T1000 (cell line): ENCODE results near the gene DDX1.
"Not testable (repeated sequence)": the region's sequence is repeated elsewhere in the genome, so short reads cannot be mapped to it uniquely, and the experiment has no call there.

ENCODE experiments used
- DNase-seq: peaks from one replicate; lab custom pipeline; 2025; ENCODE audit warnings: mixed read lengths; lab: John Stamatoyannopoulos, UW

Gene DDX1

DNA sequence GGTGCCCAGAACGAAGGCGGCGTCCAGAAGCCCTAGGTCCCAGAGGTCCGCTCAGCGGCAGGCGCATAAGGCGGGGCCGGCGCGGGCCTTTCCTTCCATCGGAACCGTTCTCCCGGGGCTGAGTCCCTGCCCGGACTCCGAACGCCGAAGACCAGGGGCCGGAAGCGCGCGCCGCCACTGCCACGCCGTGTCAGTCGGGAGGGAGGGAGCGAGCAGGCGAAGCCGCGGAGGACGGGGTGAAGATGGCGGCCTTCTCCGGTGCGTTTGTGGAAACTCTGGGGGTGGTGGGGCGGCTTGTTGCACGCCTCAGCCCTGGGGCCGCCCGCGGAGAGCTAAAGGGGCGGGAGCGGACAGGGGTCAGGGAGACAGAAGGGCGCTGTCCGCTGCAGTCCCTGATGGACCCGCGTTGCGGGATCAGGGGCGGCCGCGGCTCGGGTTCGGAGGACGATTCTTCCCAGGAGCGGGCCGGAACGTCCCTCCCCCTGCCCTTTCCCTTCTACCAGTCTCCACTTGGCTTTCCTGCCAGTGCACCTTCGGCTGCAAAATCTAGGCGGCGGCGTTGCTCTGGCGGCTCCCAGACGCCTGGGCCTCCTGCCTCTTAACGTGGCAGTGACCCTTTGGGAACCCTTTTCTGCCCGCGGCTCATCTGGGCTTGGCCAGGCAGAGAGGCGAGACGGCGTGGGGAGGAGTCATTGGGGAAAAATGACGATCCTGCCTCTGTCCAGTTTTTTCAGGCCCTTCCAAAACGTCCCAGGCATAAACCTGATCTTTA, at the start of gene DDX1:
TSS of gene DDX1 (plus strand) at position 177 of the 772 bp plus-strand sequence. CDS start at position 243, 66 bp downstream.
- DNase-seq = peak; percentile 80

DNA sequence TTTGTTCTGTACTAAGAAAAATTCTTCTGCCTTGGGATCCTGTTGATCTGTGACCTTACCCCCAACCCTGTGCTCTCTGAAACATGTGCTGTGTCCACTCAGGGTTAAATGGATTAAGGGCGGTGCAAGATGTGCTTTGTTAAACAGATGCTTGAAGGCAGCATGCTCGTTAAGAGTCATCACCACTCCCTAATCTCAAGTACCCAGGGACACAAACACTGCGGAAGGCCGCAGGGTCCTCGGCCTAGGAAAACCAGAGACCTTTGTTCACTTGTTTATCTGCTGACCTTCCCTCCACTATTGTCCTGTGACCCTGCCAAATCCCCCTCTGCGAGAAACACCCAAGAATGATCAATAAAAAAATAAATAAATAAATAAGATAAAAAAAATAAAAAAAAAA, 49.4 kb upstream of the DDX1 start:
- not testable (repeated sequence) for DNase-seq

GRCh38 chr2:15543053-15543452, 48.6 kb upstream of the DDX1 start:
- no peak for DNase-seq

DNA sequence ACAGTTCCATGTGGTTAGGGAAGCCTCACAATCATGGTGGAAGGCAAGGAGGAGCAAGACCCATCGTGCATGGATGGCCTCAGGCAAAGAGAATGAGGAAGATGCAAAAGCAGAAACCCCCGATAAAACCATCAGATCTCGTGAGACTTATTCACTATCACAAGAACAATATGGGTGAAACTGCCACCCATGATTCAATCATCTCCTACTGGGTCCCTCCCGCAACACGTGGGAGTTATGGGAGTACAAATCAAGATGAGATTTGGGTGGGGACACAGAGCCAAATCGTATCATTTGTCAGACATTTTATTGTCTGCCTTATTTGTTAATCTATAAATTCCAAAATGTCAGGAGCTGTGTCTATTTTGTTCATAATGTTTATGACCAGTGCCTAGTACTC, 48.1 kb upstream of the DDX1 start:
- no peak for DNase-seq

- no peak for DNase-seq
Observed at GRCh38 chr2:15544227-15544626, 47.4 kb upstream of the DDX1 start.

DNA sequence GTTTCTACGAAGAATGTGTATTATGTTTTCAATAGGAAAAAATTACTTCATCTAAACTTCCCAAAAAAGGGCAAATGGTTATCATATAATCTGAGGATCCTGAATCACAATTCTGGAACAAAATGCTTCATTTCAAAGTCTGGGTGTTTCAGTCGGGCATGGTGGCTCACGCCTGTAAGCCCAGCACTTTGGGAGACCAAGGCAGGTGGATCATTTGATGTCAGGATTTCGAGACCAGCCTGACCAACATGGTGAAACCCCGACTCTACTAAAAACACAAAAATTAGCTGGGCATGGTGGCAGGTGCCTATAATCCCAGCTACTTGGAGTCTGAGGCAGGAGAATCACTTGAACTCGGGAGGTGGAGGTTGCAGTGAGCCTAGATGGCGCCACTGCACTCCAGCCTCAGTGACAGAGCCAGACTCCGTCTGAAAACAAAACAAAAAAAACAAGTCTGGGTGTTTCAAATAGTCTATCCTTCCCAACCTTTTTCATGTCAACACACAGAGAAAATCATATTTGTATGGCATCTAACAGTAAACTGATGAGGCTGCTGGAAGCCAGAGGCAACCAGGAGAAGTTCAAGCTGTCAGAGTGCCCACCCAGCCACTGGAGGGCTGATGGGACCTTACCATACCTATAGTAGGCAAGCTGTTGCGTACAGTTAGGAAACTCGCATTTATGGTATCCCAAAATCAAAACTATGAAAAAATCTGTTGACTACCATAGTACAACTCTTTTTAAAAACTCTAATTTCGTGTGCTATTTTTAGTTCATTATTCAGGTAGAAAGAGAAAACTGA, 45.2 kb upstream of the DDX1 start:
- DNase-seq = no peak

DNA sequence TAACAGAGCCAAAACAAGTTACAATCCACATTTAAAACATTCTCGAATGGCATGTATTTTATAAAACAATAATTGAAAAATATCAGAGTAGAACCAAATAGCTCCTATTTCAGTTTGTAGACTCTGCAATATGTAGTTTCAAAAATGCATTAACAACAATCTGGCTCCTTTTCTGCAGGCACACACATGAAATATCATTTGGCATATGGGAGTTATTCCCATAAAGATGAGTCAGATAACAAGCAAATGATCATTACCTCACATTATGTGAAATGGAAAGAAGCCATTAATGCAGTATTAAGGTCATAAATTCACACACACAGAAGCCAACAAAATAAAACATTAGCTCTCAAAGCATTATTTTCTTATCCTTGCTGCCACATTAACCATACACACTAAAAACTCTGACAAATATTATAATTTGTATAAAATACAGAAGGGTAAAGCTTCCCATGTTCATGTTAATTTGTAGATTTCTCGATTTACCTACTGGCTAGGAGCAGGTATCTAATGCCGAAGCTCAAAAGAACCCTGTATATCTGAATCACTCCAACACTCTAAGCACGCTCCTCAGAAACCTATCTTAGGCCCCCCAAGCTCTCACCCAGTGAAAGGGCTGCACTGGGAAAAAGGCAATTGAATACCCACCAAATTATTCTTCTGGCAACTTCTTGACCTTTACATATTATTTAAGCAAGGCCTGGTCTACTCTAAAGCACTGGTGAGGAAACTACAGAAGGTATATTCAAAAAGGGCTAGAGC, 44.4 kb upstream of the DDX1 start:
- DNase-seq = no peak

DNA sequence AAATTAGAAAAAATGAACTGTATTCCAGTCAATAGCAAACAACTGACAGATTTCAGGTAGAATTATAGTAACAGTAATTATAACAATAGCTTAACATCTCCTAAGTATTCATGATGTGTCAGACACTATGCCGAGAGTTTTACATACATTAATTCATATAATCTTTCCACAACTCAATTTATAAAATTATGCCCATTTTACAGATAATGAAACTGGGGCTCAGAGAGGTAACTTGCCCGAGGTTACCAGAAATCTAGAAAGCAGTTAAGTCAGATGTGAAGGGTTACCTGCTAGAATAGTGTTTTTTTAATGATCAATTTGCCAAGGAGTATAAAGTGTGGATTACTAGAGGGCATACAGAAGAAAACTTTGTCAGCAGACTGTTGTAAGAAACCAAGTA, 42.7 kb upstream of the DDX1 start:
- no peak for DNase-seq

- DNase-seq = no peak
Observed at GRCh38 chr2:15553519-15553918, 38.1 kb upstream of the DDX1 start.

GRCh38 chr2:15553951-15554350, 37.7 kb upstream of the DDX1 start:
- no peak for DNase-seq

GRCh38 chr2:15554525-15555218, 37.0 kb upstream of the DDX1 start:
- DNase-seq = no peak

DNA sequence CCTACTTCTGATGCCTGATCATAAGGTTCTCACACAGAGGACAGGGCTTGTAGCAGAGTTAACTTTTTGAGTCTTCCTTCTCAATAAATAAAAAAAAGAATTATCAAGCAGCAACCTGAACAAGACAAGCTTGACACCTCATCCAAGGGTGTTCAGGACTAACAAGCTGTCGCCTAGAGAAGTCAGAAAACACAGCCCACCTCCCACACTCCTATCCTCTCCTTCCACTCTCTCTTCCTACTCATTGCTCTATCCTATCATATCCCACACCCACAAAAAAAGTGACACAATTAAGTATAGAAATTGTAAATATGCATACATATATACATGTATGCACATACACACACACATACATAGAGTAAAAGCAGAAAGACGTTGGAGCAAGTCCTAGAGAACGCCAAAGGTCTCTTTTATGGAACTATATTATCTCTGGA, 35.9 kb upstream of the DDX1 start:
- DNase-seq = no peak

GRCh38 chr2:15556311-15556930, 35.2 kb upstream of the DDX1 start:
- no peak for DNase-seq

DNA sequence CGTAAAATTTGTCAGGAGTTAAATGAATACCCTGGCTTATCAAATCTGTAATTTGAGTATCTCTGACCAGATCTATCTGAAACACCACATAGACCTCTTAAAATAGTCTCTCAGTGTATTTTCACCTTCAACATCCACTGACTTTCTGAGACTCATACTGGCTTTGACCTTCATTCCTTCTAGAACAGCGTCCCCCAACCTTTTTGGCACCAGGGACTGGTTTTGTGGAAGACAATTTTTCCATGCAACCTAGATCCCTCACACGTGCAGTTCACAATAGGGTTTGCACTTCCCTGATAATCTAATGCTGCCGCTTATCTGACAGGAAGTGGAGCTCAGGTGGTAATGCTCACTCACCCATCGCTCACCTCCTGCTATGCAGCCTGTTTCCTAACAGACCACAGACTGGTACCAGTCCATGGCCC, 33.8 kb upstream of the DDX1 start:
- no peak for DNase-seq

DNA sequence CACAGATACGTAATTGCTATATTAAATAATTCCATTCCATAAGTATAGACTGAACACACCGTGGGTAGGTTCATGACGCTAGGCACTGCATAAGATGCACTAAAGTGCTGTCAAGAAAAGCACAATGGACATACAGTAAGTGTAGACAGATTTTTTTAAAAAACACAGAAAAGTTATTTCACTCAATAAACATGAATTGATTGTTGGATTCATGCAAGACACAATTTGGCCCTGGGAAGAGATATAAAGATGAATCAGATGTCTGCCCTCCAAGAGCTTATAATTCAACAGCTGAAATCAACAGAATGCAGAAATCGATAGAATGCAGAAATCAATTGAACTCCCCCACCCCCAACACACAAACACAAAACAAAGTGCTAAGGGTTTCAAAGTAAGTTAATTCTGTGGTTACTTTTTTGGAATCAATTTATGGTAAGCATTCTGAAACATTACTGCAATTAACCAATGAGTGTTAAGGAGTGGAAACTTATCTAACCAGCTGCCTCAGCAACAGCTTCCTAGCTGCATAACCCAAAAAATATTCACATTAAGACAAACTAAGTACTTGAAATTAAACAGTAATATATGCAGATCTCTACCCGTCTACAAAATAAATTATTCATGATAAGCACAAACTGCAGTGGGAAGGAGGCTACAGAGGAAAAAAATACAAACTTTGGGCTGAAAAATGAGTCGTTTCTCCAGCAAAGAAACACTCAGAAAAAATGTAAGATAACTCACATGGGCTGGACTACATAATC, 32.1 kb upstream of the DDX1 start:
- no peak for DNase-seq

- DNase-seq = no peak
Observed at GRCh38 chr2:15560140-15560987, 31.3 kb upstream of the DDX1 start.

DNA sequence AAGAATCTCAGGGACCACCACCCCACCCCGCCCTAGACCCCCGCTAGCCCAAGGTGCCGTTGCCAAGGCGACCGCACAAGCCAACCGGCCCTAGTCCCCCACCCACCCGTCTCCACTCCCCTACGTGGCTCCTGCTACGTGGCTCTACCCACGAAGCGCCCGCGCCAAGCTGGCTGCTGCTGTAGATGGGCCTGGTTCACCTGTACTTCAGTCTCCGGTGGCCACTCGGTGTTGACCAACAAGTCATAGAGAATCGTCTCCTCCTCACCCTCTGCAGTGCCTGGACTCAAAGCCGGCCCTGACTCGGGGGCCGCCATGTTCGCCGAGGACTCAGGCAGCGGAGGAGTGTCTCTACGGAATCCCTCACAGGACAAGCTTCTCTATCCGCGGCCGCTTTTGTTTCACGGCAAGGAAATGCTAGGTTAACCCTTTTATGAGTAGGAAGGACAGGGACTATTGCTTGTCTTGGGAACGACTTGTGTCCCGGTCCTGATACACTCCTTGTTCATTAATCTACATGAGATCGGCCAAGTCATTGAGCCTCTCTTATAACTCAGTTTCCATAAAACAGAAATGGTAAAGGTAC, 30.6 kb upstream of the DDX1 start, which contains the start of gene NBAS:
TSS of gene NBAS (minus strand) at position 347 of the 586 bp plus-strand sequence. CDS start at position 317, 30 bp downstream.
- peak; percentile 63 for DNase-seq

DNA sequence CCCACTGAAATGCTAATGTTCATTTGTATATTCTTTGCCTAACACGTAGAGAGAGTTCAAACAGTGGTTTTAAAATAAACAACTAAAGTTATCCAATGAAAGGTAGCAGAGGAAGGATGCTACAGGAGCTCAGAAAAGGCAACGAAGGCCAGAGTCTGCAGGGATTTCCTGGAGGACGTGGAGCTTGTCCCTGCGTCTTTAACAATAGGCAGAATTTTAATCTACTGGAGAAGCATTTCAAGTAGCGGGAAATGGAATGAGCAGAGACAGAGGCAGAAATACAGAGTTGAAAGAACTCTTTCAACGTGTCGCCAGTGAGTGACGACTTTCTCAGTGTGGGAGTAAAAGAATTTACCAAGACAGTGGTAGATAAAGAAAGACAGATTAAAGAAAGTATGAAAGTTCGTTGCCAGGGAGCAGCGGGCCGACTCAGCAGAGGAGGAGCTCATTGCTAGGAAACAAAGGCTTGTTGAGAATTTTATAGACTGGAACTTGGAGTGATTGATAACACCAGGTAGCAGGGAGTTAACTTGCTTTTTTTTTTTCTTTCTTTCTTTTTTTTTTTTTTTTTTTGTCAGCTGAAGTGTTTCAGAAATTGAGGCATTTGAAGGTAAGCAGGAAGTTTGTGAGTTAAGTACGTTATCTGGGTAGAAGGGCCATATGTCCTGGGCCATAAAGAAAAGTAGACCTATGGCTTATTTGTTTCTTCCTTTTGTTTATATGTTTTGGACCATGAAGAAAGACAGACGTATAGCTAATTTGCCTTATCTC, 29.9 kb upstream of the DDX1 start:
- DNase-seq = no peak
